22Rv1 (cell line): Measurements from ENCODE around the gene UNC5C.

Source experiments
- CTCF ChIP-seq: fragments of 450-650 bp; IDR thresholded peaks from 2 replicates; pipeline ENCODE4 v1.5.1; 2017; ENCODE audit warnings: mild to moderate bottlenecking
- ZFX ChIP-seq: fragments of 450-650 bp; IDR thresholded peaks from 2 replicates; pipeline ENCODE4 v1.6.1; 2017; ENCODE audit warnings: antibody characterized with exemption, borderline replicate concordance

GRCh38 chr4:95191537-95191936 lies 357.2 kb downstream of the UNC5C start:
- TF ChIP-seq CTCF (no peak), ZFX (no peak)
